Uterus (tissue), 4 donors: ENCODE data around the gene TLCD3B. TPM values are rescaled to one million over a fixed set of nuclear protein-coding genes. Genes with fewer than 3 reads are reported as not detected.

Experiments used
- DNase-seq, 2 donors: peaks; one replicate each; pipeline ENCODE4 v3.0.0-alpha.2; 2019 to 2020
- H3K27ac ChIP-seq, 2 donors: fragments of 200-600 bp; sonication (generic); 1 replicate in 1 of 2; 2 replicates in 1 of 2; pipeline ENCODE4 v1.5.1; 2016 to 2018
- H3K27me3 ChIP-seq, 2 donors: fragments of 200-600 bp; sonication (generic); one replicate each; pipeline ENCODE4 v1.5.1; 2018 to 2019; ENCODE audit warnings: control low read depth in 1 of 2
- H3K36me3 ChIP-seq, 2 donors: fragments of 200-600 bp; sonication (generic); one replicate each; pipeline ENCODE4 v1.5.1; 2019; ENCODE audit warnings: control low read depth in 1 of 2
- H3K4me1 ChIP-seq, 2 donors: fragments of 200-600 bp; sonication (generic); one replicate each; pipeline ENCODE4 v1.5.1; 2018 to 2019; ENCODE audit warnings: control low read depth in 1 of 2
- H3K4me3 ChIP-seq, 2 donors: fragments of 200-600 bp; sonication (generic); 1 replicate in 1 of 2; 2 replicates in 1 of 2; pipeline ENCODE4 v1.5.1; 2018 to 2019; ENCODE audit warnings: mild to moderate bottlenecking in 1 of 2
- H3K9me3 ChIP-seq, 2 donors: fragments of 200-600 bp; sonication (generic); one replicate each; pipeline ENCODE4 v1.5.1; 2019; ENCODE audit warnings: control low read depth in 1 of 2
- POLR2A ChIP-seq, 2 donors: fragments of 450-650 bp; IDR thresholded peaks; one replicate each; pipeline ENCODE4 v1.6.1; 2016; ENCODE audit warnings: antibody characterized with exemption in 2 of 2, mild to moderate bottlenecking in 1 of 2, moderate library complexity in 1 of 2
- intact Hi-C: fragments of 100-400 bp; cut with DNase I; formaldehyde crosslinking; loops from one replicate; pipeline ENCODE4 v1.15.1; 2023; ENCODE audit warnings: low total_unique reads
- total RNA-seq, 4 donors: library from RNA; depleted of rRNA in 3 of 4; stranded (reverse); fragments of >200 nt in 3 of 4; gene quantifications; one replicate each; pipeline versions ENCODE4 v1.1.0 to v1.2.4, GENCODE V29; 2014 to 2023
- TF ChIP-seq, protein P1 (sequence below), 4 experiments: fragments of 200-600 bp in 2 of 4; fragments of 450-650 bp in 2 of 4; sonication (generic) in 2 of 4; IDR thresholded peaks; one replicate each; pipeline ENCODE4 v1.5.1; 2016 to 2019; ENCODE audit warnings: antibody characterized with exemption in 4 of 4, mild to moderate bottlenecking in 2 of 4, moderate library complexity in 1 of 4
- donor health status: DM: yes; HTN: yes; CAD: no.

Gene TLCD3B
- total RNA-seq, 4 donors from 2014 or later: 0.62 TPM; not detected in 3

GRCh38 chr16:30004424-30004776, 26.7 kb downstream of the TLCD3B start:
- DNase-seq: no peak
- Histone ChIP-seq H3K4me3 (no peak overlapping the region), H3K36me3 (no peaks in the 10 kb centered on the region), H3K4me1 (no peaks in the 10 kb centered on the region), H3K9me3 (no peaks in the 10 kb centered on the region), H3K27ac (no peak overlapping the region), H3K27me3 (no peaks in the 10 kb centered on the region)
- TF ChIP-seq, protein P1, sequence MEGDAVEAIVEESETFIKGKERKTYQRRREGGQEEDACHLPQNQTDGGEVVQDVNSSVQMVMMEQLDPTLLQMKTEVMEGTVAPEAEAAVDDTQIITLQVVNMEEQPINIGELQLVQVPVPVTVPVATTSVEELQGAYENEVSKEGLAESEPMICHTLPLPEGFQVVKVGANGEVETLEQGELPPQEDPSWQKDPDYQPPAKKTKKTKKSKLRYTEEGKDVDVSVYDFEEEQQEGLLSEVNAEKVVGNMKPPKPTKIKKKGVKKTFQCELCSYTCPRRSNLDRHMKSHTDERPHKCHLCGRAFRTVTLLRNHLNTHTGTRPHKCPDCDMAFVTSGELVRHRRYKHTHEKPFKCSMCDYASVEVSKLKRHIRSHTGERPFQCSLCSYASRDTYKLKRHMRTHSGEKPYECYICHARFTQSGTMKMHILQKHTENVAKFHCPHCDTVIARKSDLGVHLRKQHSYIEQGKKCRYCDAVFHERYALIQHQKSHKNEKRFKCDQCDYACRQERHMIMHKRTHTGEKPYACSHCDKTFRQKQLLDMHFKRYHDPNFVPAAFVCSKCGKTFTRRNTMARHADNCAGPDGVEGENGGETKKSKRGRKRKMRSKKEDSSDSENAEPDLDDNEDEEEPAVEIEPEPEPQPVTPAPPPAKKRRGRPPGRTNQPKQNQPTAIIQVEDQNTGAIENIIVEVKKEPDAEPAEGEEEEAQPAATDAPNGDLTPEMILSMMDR (IDR thresholded peaks at IDR 0.05): no peak
- TF ChIP-seq POLR2A (IDR thresholded peaks at IDR 0.05): no peak
- intact Hi-C loops: no loop called here

- Histone ChIP-seq H3K9me3 (no peaks in the 10 kb centered on the region), H3K36me3 (no peaks in the 10 kb centered on the region), H3K27ac (no peak overlapping the region), H3K4me1 (no peaks in the 10 kb centered on the region), H3K27me3 (no peaks in the 10 kb centered on the region), H3K4me3 (no peak overlapping the region)
- intact Hi-C loops: no loop called here
- DNase-seq: no peak
- TF ChIP-seq, protein P1 (IDR thresholded peaks at IDR 0.05): no peak
- TF ChIP-seq POLR2A (IDR thresholded peaks at IDR 0.05): no peak
Observed at GRCh38 chr16:30003670-30004423, 27.2 kb downstream of the TLCD3B start.

GRCh38 chr16:30002614-30003346, 28.3 kb downstream of the TLCD3B start:
- intact Hi-C loops: no loop called here
- no peaks in the 10 kb centered on the region for H3K4me1 ChIP-seq
- H3K36me3 ChIP-seq: no peaks in the 10 kb centered on the region
- H3K9me3 ChIP-seq: no peaks in the 10 kb centered on the region
- H3K4me3 ChIP-seq: no peak overlapping the region
- H3K27ac ChIP-seq: no peak overlapping the region
- DNase-seq: no peak
- TF ChIP-seq, protein P1 (IDR thresholded peaks at IDR 0.05): no peak
- TF ChIP-seq POLR2A (IDR thresholded peaks at IDR 0.05): no peak
- H3K27me3 ChIP-seq: no peaks in the 10 kb centered on the region

DNA sequence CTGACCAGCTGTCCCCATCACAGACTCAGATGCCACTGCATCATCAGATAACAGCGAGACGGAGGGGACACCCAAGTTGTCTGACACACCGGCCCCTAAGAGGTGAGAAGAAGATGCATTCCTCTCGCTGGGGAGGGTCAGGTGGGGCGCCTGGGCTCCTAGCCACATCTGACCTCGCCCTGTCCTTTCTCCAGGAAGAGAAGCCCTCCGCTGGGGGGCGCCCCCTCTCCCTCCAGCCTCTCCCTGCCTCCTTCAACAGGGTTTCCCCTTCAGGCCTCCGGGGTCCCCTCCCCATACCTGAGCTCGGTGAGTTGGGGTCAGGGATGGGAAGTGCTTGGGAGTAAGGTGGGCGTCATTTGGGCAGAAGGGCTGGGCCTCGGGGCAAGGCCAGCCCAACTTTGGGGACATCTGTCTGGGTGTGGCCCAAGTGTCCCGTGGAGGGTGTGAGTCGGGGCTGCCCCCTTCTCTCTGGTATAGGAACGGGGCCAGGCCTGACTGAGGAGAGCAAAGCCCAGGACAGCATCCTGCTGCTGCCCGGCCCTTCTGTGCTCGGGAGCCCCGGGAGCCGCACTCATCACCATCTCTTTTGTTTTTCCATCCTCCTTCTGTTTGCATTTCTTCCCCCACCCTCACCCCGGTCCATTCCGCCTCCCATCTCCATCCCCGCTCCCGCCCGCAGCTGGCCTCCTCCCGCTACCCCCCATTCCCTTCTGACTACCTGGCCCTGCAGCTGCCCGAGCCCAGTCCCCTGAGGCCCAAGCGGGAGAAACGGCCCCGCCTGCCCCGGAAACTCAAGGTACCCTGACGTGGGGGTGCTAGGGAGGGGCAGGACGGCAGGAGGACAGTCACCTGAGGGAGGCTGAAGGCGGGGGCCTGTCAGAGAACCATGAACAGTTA, 30.1 kb downstream of the TLCD3B start:
- Histone ChIP-seq H3K4me1 (no peaks in the 10 kb centered on the region), H3K36me3 (no peaks in the 10 kb centered on the region), H3K27ac (no peak overlapping the region), H3K27me3 (no peaks in the 10 kb centered on the region), H3K4me3 (no peak overlapping the region), H3K9me3 (no peaks in the 10 kb centered on the region)
- no peak for TF ChIP-seq POLR2A (IDR thresholded peaks at IDR 0.05)
- TF ChIP-seq, protein P1 (IDR thresholded peaks at IDR 0.05): no peak
- intact Hi-C loops: no loop called here
- DNase-seq: no peak
